Mesenchymal stem cell (in vitro differentiated cells and primary cell): ENCODE results near the gene SYAP1.

ENCODE experiments used
- DNase-seq: peaks from one replicate; pipeline ENCODE4 v3.0.0-alpha.2; 2013
- H2AFZ ChIP-seq: one replicate; pipeline ENCODE4 v1.6.1; 2013; ENCODE audit warnings: low read depth, mild to moderate bottlenecking, control low read depth, inconsistent platforms, low read length, moderate library complexity
- H2AK5ac ChIP-seq: 2 replicates; pipeline ENCODE4 v1.6.1; 2013; ENCODE audit warnings: low read length, moderate library complexity, mild to moderate bottlenecking, inconsistent platforms; ENCODE audit not compliant: severe bottlenecking
- H2BK120ac ChIP-seq: one replicate; pipeline ENCODE4 v1.6.1; 2013; ENCODE audit warnings: low read depth, mild to moderate bottlenecking, inconsistent platforms, low read length, moderate library complexity
- H2BK12ac ChIP-seq, 2 experiments: one replicate each; pipeline ENCODE4 v1.6.1; 2013; ENCODE audit warnings: inconsistent platforms in 2 of 2, low read length in 2 of 2, mild to moderate bottlenecking in 2 of 2, moderate library complexity in 2 of 2, control low read depth in 1 of 2
- H2BK15ac ChIP-seq: one replicate; pipeline ENCODE4 v1.6.1; 2013; ENCODE audit warnings: mild to moderate bottlenecking, low read depth, inconsistent platforms; ENCODE audit not compliant: poor library complexity, severe bottlenecking
- H2BK5ac ChIP-seq: 2 replicates; pipeline ENCODE4 v1.6.1; 2013; ENCODE audit warnings: low read depth, mild to moderate bottlenecking, low read length, control low read depth, inconsistent platforms; ENCODE audit not compliant: poor library complexity, severe bottlenecking
- H3K14ac ChIP-seq, 2 experiments: one replicate each; pipeline ENCODE4 v1.6.1; 2013; ENCODE audit warnings: inconsistent platforms in 2 of 2, low read length in 2 of 2, control low read depth in 1 of 2, mild to moderate bottlenecking in 1 of 2, moderate library complexity in 1 of 2
- H3K18ac ChIP-seq, 2 experiments: one replicate each; pipeline ENCODE4 v1.6.1; 2013; ENCODE audit warnings: inconsistent platforms in 2 of 2, low read length in 2 of 2, control low read depth in 1 of 2, low read depth in 1 of 2, mild to moderate bottlenecking in 1 of 2
- H3K23ac ChIP-seq, 2 experiments: one replicate each; pipeline ENCODE4 v1.6.1; 2013; ENCODE audit warnings: inconsistent platforms in 2 of 2, low read length in 2 of 2, mild to moderate bottlenecking in 2 of 2, moderate library complexity in 2 of 2, control low read depth in 1 of 2
- H3K27ac ChIP-seq: 2 replicates; pipeline ENCODE4 v1.5.1; 2013; ENCODE audit warnings: mild to moderate bottlenecking, moderate library complexity, low read length, control low read depth, inconsistent platforms; ENCODE audit not compliant: poor library complexity, severe bottlenecking
- H3K27me3 ChIP-seq, 2 experiments: 2 replicates each; pipeline versions ENCODE4 v1.6.1 to v1.7.0; 2013; ENCODE audit warnings: low read length in 2 of 2, mild to moderate bottlenecking in 2 of 2, moderate library complexity in 2 of 2, control low read depth in 1 of 2, inconsistent platforms in 1 of 2; ENCODE audit not compliant: control insufficient read depth in 1 of 2, insufficient read depth in 1 of 2
- H3K36me3 ChIP-seq, 2 experiments: 2 replicates each; pipeline versions ENCODE4 v1.6.1 to v1.7.0; 2013; ENCODE audit warnings: low read length in 2 of 2, control low read depth in 1 of 2, inconsistent platforms in 1 of 2, low read depth in 1 of 2, mild to moderate bottlenecking in 1 of 2; ENCODE audit not compliant: insufficient read depth in 2 of 2, control insufficient read depth in 1 of 2
- H3K4ac ChIP-seq, 2 experiments: one replicate each; pipeline ENCODE4 v1.6.1; 2013; ENCODE audit warnings: inconsistent platforms in 2 of 2, low read length in 2 of 2, mild to moderate bottlenecking in 2 of 2, moderate library complexity in 2 of 2, control low read depth in 1 of 2, low read depth in 1 of 2
- H3K4me1 ChIP-seq: 2 replicates; pipeline ENCODE4 v1.6.1; 2013; ENCODE audit warnings: low read depth, low read length, control low read depth; ENCODE audit not compliant: control insufficient read depth, insufficient read depth
- H3K4me2 ChIP-seq: 2 replicates; pipeline ENCODE4 v1.6.1; 2013; ENCODE audit warnings: low read length, mild to moderate bottlenecking, inconsistent platforms; ENCODE audit not compliant: poor library complexity, severe bottlenecking
- H3K4me3 ChIP-seq, 2 experiments: 2 replicates each; pipeline versions ENCODE4 v1.5.1 to v1.7.0; 2013; ENCODE audit warnings: low read length in 2 of 2, mild to moderate bottlenecking in 2 of 2, control low read depth in 1 of 2, low read depth in 1 of 2; ENCODE audit not compliant: insufficient read depth in 1 of 2
- H3K79me1 ChIP-seq: replicated peaks from 2 replicates; pipeline ENCODE4 v1.6.1; 2013; ENCODE audit warnings: mild to moderate bottlenecking, control low read depth, low read length, inconsistent platforms; ENCODE audit not compliant: poor library complexity, severe bottlenecking
- H3K9ac ChIP-seq: 2 replicates; pipeline ENCODE4 v1.7.0; 2013; ENCODE audit warnings: mild to moderate bottlenecking, low read length, moderate library complexity
- H3K9me3 ChIP-seq: 2 replicates; pipeline ENCODE4 v1.7.0; 2013; ENCODE audit warnings: mild to moderate bottlenecking, low read length; ENCODE audit not compliant: control insufficient read depth
- H4K8ac ChIP-seq: one replicate; pipeline ENCODE4 v1.6.1; 2013; ENCODE audit warnings: inconsistent platforms, mild to moderate bottlenecking, low read length, moderate library complexity
- H4K91ac ChIP-seq: one replicate; pipeline ENCODE4 v1.6.1; 2013; ENCODE audit warnings: mild to moderate bottlenecking, low read length, inconsistent platforms
- WGBS: methylation state at CpG from one replicate; pipeline ENCODE4 v1.1.7; 2013; ENCODE audit warnings: mixed read lengths; 5-methylcytosine and 5-hydroxymethylcytosine counted together

SYAP1 gene

DNA sequence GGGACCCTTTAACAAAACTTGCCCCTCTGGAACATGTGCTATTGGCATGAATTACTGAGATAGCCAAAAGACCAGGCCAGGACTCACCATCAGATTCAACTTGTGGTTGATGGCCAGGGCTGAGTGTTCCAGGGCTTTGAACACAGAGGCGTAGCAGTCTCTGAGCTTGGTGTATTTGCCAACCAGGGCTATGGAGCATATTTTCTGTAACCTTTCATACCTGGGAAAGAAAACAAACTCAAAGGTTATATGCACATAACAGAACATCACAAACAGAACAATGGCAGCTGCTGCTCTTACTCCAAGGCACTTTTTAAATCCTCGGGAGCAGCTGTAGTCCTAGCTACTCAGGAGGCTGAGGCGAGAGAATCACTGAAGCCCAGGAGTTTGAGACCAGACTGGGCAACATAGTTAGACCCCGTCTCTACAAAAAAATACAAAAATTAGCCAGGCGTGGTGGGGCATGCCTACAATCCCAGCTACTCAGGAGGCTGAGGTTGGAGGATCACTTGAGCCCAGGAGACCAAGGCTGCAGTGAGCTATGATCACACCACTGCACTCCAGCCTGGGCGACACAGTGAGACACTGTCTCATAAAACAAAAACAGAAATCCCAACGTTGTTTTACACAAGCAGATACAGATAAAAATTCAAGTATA lies 36.3 kb upstream of the SYAP1 start:
- 96% methylated on average over 5 of the region's 7 CpGs for WGBS
- Histone ChIP-seq H2BK120ac (no peak overlapping the region), H3K18ac (no peak overlapping the region), H3K4me3 (no peak overlapping the region), H3K27ac (no peak overlapping the region), H2BK15ac (no peak overlapping the region), H3K9ac (no peak overlapping the region), H3K4me2 (no peak overlapping the region), H2AK5ac (no peak overlapping the region), H3K27me3 (peaks cover 0 to 6% of the 10 kb centered on the region in 2 experiments), H3K9me3 (no peaks in the 10 kb centered on the region), H3K4me1 (peaks cover 1% of the 10 kb centered on the region), H3K14ac (no peak overlapping the region), H2AFZ (no peak overlapping the region), H2BK12ac (no peak overlapping the region), H3K23ac (no peak overlapping the region), H3K4ac (no peak overlapping the region), H4K8ac (no peak overlapping the region), H3K36me3 (peaks cover 14 to 27% of the 10 kb centered on the region in 2 experiments), H4K91ac (no peak overlapping the region), H3K79me1 (no peaks in the 10 kb centered on the region), H2BK5ac (no peak overlapping the region)
- no peak for DNase-seq

GRCh38 chrX:16687514-16687913 lies 31.9 kb upstream of the SYAP1 start:
- Histone ChIP-seq H3K4me1 (peaks cover 1% of the 10 kb centered on the region), H2BK120ac (no peak overlapping the region), H3K4me2 (no peak overlapping the region), H2AK5ac (no peak overlapping the region), H2BK5ac (no peak overlapping the region), H3K23ac (no peak overlapping the region), H3K79me1 (no peaks in the 10 kb centered on the region), H3K18ac (no peak overlapping the region), H2BK15ac (no peak overlapping the region), H2AFZ (no peak overlapping the region), H3K36me3 (peaks cover 17 to 19% of the 10 kb centered on the region in 2 experiments), H3K9ac (no peak overlapping the region), H3K4ac (no peak overlapping the region), H4K91ac (no peak overlapping the region), H3K4me3 (no peak overlapping the region), H3K14ac (no peak overlapping the region), H3K27me3 (peaks cover 0 to 6% of the 10 kb centered on the region in 2 experiments), H4K8ac (no peak overlapping the region), H3K27ac (peak overlapping the region; percentile 49), H2BK12ac (no peak overlapping the region), H3K9me3 (no peaks in the 10 kb centered on the region)
- peak; percentile 1 for DNase-seq
- WGBS = no CpG with 5 or more reads among the region's 3 CpGs

DNA sequence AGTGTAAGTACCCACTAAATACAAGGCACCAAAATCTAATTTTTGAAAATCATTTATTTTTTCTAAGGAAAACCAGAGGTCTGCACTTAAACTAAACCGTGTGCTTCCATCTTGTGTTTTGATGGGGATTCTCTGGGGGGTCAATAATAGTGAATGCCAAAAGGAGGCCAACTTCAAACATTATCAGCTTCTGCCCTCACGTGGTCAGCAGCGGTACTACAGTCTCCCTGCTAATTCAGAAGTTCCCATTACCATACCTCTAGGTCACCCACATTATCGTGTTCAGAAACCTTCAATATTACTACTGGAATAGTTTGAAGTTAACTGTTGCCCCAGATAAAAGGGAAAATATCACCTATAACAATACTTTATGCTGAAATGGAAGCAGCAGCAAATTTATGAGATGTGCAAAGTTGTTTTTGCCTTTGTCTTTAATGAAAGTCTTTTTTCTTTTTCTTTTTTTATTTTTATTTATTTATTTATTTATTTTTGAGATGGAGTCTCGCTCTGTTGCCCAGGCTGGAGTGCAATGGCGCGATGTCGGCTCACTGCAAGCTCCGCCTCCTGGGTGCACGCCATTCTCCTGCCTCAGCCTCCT lies 24.2 kb upstream of the SYAP1 start:
- Histone ChIP-seq H3K9ac (no peak overlapping the region), H3K14ac (no peak overlapping the region), H2BK12ac (no peak overlapping the region), H3K4me1 (no peaks in the 10 kb centered on the region), H3K18ac (no peak overlapping the region), H2AK5ac (no peak overlapping the region), H3K36me3 (peaks cover 15 to 24% of the 10 kb centered on the region in 2 experiments), H2BK120ac (no peak overlapping the region), H2AFZ (no peak overlapping the region), H4K8ac (no peak overlapping the region), H2BK5ac (no peak overlapping the region), H3K9me3 (no peaks in the 10 kb centered on the region), H3K4ac (no peak overlapping the region), H2BK15ac (no peak overlapping the region), H3K27me3 (peaks cover 0 to 20% of the 10 kb centered on the region in 2 experiments), H3K23ac (no peak overlapping the region), H3K4me2 (no peak overlapping the region), H3K79me1 (peaks cover 7% of the 10 kb centered on the region), H3K27ac (no peak overlapping the region), H3K4me3 (no peak overlapping the region), H4K91ac (no peak overlapping the region)
- DNase-seq = peak; percentile 53
- 96% methylated on average over 6 of the region's 10 CpGs for WGBS

DNA sequence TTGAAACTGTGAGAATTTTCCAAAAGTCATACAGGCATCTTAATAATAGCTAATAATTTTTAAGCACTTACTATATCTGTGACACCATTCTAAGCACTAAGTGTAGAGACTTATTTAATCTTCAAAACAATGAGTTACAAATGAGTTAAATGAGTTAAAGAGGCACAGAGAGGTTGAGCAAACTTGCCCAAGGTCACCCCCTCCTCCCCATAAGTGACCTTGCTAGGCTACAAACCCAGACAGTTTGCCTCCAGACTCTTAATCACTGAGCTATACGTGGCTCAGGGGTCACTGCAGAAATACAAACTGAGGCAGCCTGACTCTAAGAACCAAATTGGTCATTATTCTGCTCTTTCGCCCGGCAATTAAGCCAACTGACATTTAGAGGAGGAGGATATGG lies 22.5 kb upstream of the SYAP1 start:
- Histone ChIP-seq H2BK5ac (no peak overlapping the region), H2BK120ac (no peak overlapping the region), H2AK5ac (no peak overlapping the region), H3K9me3 (no peaks in the 10 kb centered on the region), H3K4me2 (no peak overlapping the region), H3K4ac (no peak overlapping the region), H4K91ac (no peak overlapping the region), H2AFZ (no peak overlapping the region), H3K14ac (no peak overlapping the region), H3K23ac (no peak overlapping the region), H2BK12ac (no peak overlapping the region), H3K9ac (no peak overlapping the region), H3K4me1 (no peaks in the 10 kb centered on the region), H3K18ac (no peak overlapping the region), H3K36me3 (peaks cover 11 to 14% of the 10 kb centered on the region in 2 experiments), H3K27ac (no peak overlapping the region), H3K79me1 (peaks cover 9% of the 10 kb centered on the region), H4K8ac (no peak overlapping the region), H2BK15ac (no peak overlapping the region), H3K4me3 (no peak overlapping the region), H3K27me3 (peaks cover 0 to 17% of the 10 kb centered on the region in 2 experiments)
- WGBS = 93% methylated on average over 3 of the region's 3 CpGs
- no peak for DNase-seq
